D721Med (cell line): Measurements from ENCODE around the gene FARP2.

ENCODE experiments used
- DNase-seq: peaks from one replicate; pipeline ENCODE4 v3.0.0; 2011; ENCODE audit warnings: low spot score; ENCODE audit not compliant: insufficient read length
- FAIRE-seq: peaks from 2 replicates; lab custom pipeline; 2011; peaks lifted over from hg19 to GRCh38; lab: Jason Lieb, UNC
- TF ChIP-seq, protein P1 (sequence below): IDR thresholded peaks from 2 replicates; pipeline ENCODE4 v1.5.1; 2012; ENCODE audit warnings: mild to moderate bottlenecking, control low read depth; ENCODE audit not compliant: insufficient read depth; ENCODE audit errors: missing control alignments

The FARP2 gene

DNA sequence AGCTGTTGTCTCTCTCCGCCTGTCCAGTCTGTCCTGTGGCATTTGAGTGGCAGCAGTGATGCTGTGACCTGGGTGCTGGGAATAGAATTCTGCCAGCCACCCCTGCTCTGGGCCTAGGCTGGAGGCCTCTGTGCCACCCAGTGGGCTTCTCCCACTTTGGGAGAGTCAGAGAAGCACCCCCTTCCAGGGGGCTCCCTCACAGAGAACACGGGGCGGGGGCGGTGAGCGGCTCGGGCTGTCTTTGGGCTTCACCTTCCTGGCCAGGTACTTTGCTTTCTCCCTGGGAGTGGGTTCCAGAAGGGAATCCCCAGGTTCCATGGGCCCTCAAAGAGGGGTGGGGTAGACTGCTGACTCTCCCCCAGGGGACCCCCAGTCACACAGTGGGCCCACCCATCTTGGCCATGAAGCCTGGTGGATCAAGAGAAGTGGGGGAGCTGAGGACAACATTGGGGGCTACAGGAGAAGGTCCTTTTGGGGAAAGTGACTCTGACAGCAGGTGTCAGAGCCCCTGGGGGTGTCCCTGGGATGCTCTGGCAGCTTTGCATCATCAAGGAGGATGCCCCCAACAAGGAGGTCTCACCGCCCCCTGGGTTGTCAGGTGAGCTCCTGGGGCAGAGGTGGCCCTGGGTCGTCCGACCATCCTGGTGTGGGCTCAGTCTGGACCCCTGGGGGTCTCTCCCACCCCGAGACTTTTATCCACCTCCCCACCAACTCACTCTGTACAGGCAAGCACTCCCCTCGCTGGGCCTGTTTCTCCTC lies 183.7 kb downstream of the FARP2 start:
- FAIRE-seq, result no peak
- TF ChIP-seq, protein P1, sequence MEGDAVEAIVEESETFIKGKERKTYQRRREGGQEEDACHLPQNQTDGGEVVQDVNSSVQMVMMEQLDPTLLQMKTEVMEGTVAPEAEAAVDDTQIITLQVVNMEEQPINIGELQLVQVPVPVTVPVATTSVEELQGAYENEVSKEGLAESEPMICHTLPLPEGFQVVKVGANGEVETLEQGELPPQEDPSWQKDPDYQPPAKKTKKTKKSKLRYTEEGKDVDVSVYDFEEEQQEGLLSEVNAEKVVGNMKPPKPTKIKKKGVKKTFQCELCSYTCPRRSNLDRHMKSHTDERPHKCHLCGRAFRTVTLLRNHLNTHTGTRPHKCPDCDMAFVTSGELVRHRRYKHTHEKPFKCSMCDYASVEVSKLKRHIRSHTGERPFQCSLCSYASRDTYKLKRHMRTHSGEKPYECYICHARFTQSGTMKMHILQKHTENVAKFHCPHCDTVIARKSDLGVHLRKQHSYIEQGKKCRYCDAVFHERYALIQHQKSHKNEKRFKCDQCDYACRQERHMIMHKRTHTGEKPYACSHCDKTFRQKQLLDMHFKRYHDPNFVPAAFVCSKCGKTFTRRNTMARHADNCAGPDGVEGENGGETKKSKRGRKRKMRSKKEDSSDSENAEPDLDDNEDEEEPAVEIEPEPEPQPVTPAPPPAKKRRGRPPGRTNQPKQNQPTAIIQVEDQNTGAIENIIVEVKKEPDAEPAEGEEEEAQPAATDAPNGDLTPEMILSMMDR, result no peak
- DNase-seq, result no peak

DNA sequence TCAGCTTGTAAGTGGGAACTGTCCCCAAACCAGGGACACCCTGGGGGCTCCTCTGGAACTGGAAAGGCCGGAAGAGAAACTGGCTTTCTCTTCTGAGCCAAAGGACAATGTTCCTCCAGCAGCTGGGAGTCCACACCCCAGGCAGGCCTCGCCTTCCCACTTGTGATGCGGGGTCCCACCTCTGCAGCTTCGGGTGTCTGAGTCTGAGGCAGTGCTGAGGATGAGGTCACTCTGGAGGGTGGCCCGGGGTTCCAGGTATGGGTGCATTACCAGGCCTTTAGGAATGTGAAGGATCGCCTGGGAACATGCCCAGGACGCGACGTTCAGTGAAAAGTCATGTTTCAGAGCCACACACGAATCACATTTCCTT lies 184.3 kb downstream of the FARP2 start:
- TF ChIP-seq, protein P1, result no peak
- DNase-seq, result no peak
- FAIRE-seq, result no peak

DNA sequence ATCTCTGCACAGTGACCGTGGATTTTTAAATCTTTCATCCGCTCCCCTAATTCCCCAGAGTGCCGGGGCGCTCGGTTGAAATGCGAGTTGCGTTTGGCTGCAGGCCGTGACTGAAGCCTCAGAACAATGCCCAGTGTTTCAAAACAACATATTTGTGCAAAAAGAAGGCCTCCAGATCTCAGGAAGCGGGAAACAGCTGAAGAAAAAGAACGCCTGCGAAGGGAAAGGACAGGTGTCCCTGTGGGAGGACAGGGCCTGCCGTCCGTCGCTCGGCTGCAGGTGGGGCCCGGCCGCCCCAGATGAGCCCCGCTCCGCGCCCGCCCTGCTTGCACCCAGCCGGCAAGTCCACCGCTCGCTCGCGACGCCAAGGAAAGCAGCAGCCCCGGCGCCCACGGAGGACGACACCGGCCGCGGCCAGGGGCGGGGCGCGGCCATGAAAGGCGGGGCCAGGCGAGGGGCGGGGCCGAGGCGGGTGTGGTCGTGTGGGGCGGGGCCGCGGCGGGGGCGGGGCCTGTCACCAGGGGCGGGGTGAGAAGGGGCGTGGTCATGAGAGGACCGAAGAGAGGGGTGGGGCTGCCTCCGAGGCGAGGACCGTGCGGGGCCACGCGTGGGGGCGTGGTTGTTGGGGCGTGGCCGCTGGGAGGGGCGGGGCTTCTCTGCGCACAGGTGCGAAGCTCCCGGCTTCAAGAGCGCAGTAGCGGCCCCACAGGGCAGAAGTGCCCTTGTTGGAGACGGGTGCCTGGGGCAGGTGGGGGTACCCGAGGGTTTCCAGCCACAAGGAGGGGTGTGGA lies 184.9 kb downstream of the FARP2 start:
- TF ChIP-seq, protein P1, result no peak
- DNase-seq (peak; percentile 87), FAIRE-seq (no peak)

DNA sequence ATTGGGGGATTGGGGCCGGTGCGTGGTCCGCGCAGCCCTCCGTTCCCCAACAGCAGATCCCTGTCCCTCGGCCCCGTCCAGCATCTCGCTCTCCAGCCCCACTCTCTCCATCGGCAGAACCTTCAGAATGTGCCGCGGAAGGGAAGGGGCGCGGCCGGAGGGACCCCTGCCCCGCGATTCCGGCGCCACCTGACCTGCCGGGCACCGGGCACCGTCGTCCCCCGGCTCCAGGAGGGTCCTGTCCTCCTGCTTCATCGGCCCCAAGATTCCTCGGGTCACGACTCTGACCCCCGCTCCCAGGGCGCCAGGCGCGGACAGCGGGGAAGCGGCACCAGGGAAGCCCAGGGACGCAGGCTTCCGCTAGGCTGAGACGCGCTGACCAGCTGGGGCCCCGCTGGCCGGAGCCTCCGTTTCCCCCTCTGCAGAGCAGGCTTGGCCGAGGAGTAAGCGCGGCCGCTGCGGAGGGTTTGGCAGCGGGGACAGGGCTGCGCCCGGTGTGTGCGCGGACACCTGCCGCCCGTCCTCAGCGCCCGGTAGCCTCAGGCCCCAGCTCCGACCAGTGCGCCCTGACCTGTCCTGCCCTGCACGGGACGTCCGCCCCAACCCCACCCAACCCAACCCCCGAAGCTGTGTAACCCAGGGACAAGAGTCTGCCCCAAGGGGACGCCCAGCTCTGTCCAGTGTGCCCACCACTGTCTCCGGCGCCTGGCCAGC lies 185.6 kb downstream of the FARP2 start:
- FAIRE-seq (no peak), DNase-seq (no peak)
- TF ChIP-seq, protein P1, result no peak

DNA sequence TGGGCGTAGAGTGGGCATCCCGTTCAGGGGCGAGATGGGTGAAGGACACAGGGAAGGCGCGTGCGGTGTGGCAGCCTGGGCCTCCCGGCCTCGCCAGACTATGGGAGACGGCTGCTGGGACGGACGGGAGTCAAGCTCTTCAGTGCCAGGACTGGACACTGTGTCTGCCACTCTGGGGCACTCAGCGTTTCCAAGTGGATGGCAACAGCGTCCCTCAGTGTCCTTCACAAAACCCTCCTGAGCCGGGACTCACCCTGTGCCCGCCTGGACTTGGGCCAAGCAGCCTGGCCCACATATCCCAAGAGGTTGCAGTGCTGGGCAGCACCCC lies 186.2 kb downstream of the FARP2 start:
- TF ChIP-seq, protein P1, result no peak
- no peak for FAIRE-seq
- no peak for DNase-seq
